ENCODE data around the gene CAMTA1.
"Not testable (repeated sequence)": the region's sequence is repeated elsewhere in the genome, so short reads cannot be mapped to it uniquely, and the experiment has no call there.

DNA sequence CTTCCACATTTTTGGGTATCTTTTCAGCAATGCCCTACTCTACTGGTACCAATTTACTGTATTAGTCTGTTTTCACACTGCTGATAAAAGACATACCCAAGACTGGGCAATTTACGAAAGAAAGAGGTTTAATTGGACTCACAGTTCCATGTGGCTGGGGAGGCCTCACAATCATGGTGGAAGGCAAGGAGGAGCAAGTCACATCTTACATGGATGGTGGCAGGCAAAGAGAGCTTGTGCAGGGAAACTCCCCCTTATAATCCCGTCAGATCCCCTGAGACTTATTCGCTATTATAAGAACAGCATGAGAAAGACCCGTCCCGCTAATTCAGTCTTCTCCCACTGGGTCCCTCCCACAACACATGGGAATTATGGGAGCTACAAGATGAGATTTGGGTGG, 136.3 kb downstream of the CAMTA1 start:
- not testable (repeated sequence) for TF ChIP-seq EZH2 (IDR thresholded peaks at IDR 0.05; ENCODE audit: insufficient read depth, low read length)
- TF ChIP-seq, protein P1, sequence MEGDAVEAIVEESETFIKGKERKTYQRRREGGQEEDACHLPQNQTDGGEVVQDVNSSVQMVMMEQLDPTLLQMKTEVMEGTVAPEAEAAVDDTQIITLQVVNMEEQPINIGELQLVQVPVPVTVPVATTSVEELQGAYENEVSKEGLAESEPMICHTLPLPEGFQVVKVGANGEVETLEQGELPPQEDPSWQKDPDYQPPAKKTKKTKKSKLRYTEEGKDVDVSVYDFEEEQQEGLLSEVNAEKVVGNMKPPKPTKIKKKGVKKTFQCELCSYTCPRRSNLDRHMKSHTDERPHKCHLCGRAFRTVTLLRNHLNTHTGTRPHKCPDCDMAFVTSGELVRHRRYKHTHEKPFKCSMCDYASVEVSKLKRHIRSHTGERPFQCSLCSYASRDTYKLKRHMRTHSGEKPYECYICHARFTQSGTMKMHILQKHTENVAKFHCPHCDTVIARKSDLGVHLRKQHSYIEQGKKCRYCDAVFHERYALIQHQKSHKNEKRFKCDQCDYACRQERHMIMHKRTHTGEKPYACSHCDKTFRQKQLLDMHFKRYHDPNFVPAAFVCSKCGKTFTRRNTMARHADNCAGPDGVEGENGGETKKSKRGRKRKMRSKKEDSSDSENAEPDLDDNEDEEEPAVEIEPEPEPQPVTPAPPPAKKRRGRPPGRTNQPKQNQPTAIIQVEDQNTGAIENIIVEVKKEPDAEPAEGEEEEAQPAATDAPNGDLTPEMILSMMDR (IDR thresholded peaks at IDR 0.05; ENCODE audit: insufficient read depth, low read depth, low read length): not testable (repeated sequence)

Data from astrocyte (in vitro differentiated cells and primary cell).